OCI-M2 (cell line): Measurements from ENCODE around the gene ALG10B.
"Not testable (repeated sequence)": the region's sequence is repeated elsewhere in the genome, so short reads cannot be mapped to it uniquely, and the experiment has no call there.

Experiments
- DNase-seq: peaks from one replicate; lab custom pipeline; 2025; ENCODE audit not compliant: unreplicated experiment; lab: John Stamatoyannopoulos, UW

ALG10B gene, protein sequence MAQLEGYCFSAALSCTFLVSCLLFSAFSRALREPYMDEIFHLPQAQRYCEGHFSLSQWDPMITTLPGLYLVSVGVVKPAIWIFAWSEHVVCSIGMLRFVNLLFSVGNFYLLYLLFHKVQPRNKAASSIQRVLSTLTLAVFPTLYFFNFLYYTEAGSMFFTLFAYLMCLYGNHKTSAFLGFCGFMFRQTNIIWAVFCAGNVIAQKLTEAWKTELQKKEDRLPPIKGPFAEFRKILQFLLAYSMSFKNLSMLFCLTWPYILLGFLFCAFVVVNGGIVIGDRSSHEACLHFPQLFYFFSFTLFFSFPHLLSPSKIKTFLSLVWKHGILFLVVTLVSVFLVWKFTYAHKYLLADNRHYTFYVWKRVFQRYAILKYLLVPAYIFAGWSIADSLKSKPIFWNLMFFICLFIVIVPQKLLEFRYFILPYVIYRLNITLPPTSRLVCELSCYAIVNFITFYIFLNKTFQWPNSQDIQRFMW

DNA sequence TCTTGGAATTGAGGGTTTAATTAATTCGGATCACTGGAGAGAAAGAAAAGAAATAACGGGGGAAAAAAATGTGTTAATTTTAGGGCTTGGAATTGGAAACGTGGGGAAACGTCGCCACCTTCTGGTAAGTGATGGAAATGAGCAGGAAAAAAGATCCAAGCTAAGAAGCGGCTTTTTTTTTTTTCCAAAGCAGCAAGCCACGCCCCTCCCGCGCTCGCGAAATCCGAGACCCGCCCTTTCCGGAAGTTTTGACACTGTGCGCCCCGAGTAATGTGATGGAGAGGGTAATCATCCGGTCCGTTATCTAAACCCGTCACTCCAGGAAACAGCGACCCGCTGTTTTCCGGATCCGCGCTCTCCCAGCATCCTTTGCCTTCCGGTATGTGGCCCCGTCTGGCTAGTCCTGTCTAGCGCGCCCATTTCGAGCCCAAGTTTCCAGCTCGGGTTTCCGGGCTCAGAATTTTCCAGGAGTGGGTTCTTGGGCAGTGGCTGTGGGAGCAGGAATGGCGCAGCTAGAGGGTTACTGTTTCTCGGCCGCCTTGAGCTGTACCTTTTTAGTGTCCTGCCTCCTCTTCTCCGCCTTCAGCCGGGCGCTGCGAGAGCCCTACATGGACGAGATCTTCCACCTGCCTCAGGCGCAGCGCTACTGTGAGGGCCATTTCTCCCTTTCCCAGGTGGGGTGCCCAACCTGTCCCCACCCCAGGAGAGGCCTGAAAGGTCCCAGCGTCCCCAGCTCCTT, at the start of gene ALG10B:
ALG10B (plus strand) TSS at position 384 of the 739 bp plus-strand sequence; CDS start at position 504, 120 bp downstream.
- peak; percentile 52 for DNase-seq

DNA sequence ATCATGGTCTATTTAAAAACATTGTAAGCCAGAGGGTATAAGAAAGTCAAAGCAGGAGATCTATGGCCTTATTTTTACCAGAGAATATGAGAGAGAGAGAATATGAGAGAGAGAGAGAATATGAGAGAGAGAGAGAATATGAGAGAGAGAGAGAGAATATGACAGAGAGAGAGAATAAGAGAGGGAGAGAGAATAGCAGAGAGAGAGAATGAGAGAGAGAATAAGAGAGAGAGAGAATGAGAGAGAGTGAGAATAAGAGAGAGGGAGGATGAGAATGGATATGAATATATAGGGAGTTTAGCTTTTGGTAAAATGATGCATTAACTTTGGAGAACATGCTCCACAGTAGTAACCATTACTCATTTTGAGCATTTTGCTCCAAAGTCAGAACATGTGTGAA, 48.0 kb upstream of the ALG10B start:
- no peak for DNase-seq

DNA sequence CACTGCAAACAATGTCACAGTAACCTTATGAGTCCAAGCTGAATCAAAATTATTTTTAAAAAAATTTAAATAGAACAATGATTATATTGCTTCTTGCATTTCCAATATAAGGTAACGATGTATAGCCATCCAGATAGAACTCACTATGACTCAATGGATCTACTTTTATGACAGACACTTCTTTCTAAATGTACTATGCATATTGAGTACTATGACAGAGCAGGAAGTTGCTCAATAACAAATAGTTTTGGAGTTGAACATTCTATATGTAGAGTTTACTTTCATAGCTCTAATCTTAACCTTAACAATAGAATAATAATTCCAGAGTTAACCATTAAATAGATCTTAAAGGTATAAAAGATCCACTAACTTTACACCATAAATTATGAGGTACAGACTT, 46.7 kb upstream of the ALG10B start:
- no peak for DNase-seq

DNA sequence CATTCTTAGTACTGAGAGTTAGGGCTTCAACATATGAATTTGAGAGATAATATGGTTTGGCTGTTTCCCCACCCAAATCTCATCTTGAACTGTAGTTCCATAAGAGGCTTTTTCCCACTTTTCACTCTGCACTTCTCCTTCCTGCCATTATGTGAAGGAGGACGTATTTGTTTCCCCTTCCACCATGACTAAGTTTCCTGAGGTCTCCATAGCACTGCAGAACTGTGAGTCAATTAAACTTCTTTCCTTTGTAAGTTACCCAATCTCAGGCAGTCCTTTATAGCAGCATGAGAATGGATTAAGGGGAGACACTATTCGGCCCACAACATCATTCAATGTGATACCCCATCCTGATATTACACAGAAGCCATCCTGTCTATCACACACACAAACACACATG, 36.8 kb upstream of the ALG10B start:
- DNase-seq, result no peak

DNA sequence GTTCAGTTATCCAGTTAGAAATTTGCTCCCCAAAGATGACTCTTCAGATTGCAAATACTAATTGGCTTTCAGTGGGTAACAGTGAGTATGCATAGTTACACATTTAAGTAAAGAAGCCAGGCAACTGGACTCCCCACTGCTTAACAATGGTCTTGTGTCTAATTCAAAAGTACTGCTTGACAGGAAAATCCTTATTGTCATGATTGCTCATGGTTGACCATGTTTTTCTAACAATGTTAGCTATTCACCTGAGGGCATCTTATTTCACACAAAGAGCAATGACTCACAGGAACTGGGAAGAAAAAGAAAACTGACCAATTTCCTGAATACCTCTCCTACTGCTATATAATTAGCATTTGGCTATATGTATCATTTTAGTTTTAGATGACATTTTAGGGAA, 33.7 kb upstream of the ALG10B start:
- DNase-seq, result no peak

DNA sequence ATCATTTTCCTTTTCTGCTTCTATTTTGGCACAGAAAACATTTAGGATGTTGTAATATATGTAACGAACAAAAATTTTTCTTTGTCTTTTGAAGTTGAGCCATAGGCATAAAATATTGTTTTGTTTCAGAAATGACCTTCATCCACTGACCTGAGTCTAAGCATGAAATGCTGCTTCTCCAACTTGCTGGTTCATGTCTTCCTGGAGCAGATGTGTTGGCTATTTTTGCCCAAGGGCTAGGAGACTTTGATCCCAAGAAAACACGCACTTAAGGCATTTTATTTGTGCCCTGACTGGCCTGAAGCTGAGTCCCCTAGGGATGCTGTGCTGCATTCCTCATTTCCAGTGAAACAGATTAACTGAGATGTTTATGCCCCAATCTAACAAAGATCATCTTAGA, 27.2 kb upstream of the ALG10B start:
- no peak for DNase-seq

DNA sequence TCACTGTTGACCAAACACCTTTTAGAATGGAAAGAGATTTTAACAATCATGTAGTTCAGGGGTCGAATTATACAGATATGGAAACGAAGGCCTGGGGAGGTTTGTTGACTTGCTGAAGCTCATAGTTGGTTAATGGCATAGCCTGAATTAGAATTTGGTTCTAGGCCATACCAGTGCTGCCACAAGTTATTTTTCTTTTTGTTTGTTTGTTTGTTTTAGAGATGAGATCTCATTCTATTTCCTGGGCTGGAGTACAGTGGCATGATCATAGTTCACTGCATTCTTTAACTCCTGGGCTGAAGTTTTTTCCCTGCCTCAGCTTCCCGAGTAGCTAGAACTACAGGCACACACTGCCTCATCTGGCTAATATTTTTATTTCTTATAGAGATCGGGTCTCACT, 25.4 kb upstream of the ALG10B start:
- no peak for DNase-seq

DNA sequence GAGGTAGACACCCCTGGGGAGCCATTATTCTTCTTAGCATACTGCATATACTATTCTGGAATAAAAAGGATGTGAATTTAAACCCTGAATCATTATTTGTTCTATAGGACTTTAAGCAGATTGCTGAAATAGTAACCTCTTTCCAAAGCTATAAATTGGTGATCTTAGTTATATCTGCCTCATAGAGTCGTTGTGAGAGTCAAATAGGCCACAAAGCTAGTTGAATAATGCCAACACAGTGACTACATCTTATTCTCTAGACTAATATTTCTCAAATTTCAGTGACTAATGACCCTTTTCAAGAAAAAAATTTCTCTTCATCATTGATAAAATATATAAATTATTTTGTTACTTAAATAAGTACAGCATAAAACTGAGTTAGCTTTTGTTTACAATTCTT, 13.6 kb upstream of the ALG10B start:
- DNase-seq, result not testable (repeated sequence)

DNA sequence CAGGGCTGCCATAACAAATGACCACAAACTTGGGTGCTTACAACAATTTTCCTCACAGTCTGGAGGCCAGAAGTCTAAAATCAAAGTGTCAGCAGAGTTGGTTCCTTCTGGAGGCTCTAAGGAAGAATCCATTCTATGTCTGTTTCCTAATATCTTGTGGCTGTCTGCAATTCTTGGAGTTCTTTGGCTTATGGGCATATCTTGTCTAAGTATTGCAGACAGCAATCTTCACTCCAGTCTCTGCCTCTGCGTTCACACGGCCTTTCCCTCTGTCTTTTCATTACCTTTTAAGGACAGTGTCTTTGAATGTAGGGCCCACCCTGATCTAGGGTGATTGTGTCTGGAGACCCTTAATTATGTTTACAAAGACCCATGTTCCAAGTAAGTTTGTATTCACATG, 5.4 kb downstream of the ALG10B start:
- not testable (repeated sequence) for DNase-seq

DNA sequence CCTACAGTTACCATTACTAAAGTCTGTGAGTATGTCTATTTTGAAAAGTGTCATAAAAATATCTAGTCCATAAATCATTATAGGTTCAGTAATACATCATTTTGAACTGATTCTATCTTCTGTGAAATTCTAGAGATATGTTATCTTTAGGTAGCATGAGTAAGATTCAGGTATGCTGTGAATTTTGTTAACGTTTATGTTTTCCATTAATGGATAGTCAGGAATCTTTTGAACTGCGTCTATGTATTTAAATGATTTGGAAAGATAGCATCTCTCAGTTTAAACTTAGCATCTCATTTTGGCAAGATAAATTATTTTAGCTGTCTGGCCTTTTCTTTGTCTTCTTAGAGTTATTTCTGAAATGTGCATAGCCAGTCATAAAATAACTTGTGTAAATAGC, 8.3 kb downstream of the ALG10B start:
- no peak for DNase-seq

DNA sequence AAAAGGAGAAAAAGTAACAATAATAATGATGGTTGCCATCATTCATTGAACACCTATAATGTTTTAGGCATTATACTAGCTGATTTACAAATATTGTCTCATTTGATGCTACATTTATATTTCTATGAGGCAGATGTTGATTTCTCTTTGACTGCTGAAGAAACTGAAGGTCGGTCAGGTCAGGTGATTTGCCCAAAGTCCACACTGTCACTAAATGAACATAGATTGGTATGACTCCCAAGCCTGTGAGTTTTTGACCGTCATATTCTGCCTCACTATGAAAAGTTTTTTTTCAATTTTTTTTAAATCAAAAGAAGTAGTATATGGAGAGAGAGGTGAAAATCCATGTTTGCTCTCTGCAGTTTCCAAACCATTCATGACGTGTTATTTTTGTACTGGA, 10.8 kb downstream of the ALG10B start:
- no peak for DNase-seq

DNA sequence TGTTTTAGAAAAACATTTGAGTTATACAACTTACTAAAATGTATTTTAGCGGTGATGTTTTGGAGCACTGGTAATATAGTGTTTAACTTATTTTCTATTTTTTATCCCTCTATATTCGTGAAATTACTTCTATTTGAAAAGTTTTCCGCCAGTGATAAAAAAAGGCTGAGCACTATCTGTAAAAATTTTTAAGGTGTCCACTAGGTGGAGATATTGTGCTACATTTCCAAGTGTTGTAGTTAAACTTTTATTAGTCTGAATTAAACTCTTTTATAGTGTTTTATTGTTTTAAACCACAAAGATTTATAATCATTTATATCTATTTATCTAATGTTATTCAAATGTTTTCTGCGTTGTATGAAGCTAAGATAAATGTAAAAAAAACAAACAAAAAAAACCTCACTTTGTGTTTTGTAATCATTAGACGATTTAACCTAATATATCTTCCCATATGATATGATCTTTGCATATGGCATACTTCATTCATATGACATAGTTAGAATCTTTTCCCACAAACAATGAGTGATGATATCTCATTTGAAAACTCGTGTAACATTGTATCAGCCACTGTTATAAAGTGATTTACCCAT, 11.8 kb downstream of the ALG10B start:
- DNase-seq, result no peak

DNA sequence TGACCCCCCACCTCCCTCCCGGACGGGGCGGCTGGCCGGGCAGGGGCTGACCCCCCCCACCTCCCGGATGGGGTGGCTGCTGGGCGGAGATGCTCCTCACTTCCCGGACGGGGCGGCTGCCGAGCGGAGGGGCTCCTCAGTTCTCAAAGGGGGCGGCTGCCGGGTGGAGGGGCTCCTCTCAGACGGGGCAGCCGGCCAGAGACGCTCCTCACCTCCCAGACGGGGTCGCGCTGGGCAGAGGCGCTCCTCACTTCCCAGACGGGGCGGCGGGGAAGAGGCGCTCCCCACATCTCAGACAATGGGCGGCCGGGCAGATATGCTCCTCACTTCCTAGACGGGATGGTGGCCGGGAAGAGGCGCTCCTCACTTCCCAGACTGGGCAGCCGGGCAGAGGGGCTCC, 13.8 kb downstream of the ALG10B start:
- not testable (repeated sequence) for DNase-seq

DNA sequence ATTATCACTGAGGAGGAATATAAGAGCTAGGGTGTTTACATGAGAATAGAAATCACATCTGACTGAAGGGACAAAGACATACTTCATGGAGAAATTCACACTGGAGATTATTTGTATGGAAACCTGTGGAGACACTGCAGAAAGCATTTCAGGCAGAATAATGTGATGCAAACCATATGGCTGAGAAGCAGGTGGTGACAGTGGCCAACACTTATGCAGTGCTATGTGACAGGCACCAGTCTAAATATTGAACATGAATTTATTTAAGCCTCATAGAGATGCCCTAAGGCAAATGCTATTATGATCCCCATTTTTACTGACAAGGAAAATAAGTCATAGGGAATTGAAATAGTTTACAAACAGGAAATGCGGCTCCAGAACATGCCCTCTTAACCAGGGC, 16.2 kb downstream of the ALG10B start:
- DNase-seq, result no peak

DNA sequence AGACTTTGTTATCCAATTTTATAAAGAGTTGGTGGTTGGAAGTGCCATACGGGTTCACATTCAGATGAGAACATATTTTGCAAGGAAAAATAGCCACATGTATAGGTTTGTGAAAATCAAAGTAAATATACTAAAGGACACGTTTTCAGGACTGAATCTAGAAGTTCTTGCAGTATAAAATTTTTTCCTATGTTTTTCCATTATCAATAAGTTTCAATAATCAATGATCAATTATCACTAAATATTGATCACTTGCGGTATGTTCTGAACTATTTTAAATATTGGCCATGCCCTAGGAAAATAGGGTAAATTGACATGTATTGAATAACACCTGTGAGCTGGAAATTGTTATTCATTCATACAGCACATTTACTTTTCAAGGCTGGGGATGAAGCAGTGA, 25.9 kb downstream of the ALG10B start:
- DNase-seq, result no peak

DNA sequence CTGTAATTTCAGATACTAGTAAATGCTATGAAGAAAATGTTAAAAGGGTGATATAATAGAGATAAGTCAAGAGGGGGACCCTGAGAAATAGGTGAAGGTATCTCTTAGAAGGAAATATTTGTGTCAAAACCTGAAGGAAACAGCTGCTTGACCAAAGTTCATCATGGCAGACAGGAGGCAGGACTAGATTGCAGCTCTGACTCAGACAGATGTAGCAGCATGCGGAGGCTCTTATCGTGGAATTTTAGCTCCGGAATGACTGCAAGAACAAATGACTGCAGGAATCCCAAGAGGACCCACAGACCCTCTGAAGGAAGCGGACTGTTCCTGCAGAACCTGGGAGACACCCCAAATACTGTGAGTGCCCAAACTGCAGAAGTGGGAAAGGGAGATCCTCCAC, 26.7 kb downstream of the ALG10B start:
- not testable (repeated sequence) for DNase-seq

DNA sequence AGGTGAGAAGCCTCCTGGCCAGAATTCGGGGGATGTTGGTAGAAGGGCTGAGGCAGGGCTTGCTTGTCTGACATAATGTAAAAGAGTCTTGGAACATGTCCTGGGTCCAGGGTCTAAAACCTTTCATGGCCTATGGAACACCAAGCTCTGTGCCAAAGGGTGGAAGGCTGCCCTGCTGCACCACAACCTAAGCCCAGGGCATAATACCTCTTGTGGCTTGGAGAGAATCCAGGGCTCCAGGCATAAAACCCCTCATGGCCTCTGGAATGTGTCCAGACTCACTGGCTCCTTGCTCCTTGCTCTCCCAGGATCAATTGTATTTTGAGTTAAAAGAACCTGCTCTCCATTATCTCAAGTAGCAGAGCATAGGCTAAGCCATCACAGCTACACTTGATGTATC, 27.3 kb downstream of the ALG10B start:
- not testable (repeated sequence) for DNase-seq

DNA sequence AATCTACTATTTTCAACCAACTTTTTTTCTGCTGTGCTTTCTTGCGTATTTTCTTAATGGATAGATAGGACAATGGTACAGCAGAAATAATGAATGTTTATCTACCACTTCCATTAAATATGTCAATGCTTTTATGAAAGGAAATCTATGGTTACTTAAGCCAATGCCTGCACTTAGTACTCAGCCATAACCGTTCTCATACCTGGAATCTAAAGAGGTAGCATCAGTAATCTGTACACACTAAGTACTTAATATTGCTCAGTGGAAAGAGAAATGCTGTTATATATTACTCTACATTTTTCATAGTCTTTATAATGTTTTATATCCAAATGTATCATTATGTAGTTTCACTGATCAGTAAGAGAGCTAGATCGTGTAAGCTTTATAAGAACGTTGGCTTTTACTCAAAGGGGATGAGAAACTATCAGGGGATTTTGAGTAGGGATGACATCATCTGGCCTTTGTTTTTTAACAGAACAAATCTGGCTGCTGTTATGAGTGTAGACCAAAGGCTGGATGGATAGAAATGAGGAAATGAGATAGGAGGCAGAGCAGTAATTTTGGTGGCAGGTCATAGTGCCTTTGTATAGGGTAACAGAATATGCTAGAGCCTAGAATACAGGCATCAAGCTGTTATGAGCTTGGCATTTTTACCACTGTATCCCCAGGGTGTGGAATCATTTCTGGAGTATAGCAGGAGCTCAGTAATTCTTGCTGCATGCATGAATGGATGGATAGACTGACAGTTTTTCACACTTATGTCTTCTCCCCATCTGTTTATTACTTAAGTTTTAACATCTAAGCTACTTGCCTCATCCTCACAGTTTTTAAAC, 34.0 kb downstream of the ALG10B start:
- DNase-seq, result no peak

DNA sequence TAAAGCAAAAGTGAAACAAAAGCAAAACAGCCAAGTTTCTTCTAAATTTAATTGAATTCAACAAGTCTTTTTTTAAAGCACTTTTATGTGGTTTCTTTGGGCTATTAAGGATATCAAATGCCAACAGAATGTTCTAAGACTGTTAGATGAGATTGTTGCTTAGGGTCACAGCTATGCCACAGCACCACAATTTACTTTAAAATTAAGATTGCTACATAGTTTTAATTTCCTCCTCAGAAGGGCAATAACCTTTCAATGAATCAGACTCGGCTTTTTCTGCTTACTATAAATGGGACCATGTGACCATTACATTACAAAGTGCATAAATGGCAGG, 34.6 kb downstream of the ALG10B start:
- not testable (repeated sequence) for DNase-seq

DNA sequence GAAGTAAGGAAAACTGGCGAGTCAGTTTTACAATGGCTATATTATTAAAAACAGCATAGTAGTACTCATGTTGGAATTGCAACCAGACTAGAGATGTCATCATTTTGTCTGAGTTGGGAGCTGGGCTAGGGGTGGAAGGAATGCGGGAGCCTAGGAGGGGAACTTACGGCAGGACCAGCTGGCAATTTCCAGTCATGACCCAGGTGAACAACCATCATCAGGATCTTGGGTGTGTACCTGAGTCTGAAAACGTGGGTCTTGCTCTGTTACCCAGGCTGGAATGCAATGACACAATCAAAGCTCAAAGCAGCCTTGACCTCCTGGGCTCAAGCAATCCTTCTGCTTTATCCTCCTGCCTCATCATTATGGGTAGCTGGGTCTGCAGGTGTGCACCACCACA, 50.9 kb downstream of the ALG10B start:
- DNase-seq, result no peak

DNA sequence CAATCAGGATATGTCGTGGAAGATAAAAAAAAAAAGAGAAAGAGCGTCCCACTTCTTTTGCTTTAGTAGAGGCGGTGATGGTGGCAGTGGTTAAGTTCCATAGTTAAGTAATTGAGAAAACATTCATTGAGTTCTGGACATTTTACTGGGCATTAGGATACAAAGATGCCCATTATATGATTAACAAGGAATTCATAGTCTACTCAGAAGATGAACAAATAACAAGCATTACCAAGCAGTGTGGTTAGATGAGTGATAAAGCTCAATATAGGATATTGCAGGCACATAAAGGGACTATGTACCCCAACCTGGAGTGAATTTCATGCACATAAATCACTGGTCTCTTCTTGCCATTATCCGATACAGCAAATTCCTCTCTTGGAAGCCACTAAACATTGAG, 53.7 kb downstream of the ALG10B start:
- no peak for DNase-seq
